Measurements from ENCODE around the gene PKN3. TPM values are rescaled to one million over a fixed set of nuclear protein-coding genes. Genes with fewer than 3 reads are reported as not detected.

The PKN3 gene
- total and polyA plus RNA-seq, 2 of the 13 experiments (the other 11 are each of a cell fraction or from before 2014, with no cell fraction given) = 10.5 to 13.2 TPM

GRCh38 chr9:128729766-128730517 lies 27.6 kb downstream of the PKN3 start:
- intact Hi-C loops (cut with micrococcal nuclease; ENCODE audit: unreplicated experiment) (no loop called here), in situ Hi-C loops (cut with HindIII; ENCODE audit: extremely low pct_ligation_motif_present, low pct_unique_long_range_greater_than_20kb) (no loop called here)
- H2AFZ ChIP-seq (ENCODE audit: low read length) = no peak overlapping the region
- H3K27me3 ChIP-seq (ENCODE audit: control insufficient read depth in 1 of 2, insufficient read depth in 2 of 2, low read length in 2 of 2) = no peaks in the 10 kb centered on the region
- H3K9ac ChIP-seq (ENCODE audit: insufficient read depth, low read depth, low read length) = no peak overlapping the region
- 93% methylated on average over 27 of the region's 27 CpGs for WGBS (ENCODE audit: low lambda C conversion rate)
- H3K4me3 ChIP-seq (replicated peaks in 1 of 3; ENCODE audit: insufficient read depth in 1 of 3, low read depth in 2 of 3, low read length in 3 of 3) = no peak overlapping the region
- H3K36me3 ChIP-seq (replicated peaks in 1 of 2; ENCODE audit: control insufficient read depth in 1 of 2, insufficient read depth in 2 of 2, low read length in 2 of 2) = no peaks in the 10 kb centered on the region
- DNase-seq (ENCODE audit: low spot score) (no peak), FAIRE-seq (no peak), ATAC-seq (no peak)
- no peaks in the 10 kb centered on the region for H3K79me2 ChIP-seq (ENCODE audit: insufficient read depth, low read length)
- no peak overlapping the region for H3K27ac ChIP-seq (ENCODE audit: extremely low read length, insufficient read depth, low read length)
- TF ChIP-seq AGO2 (optimal IDR thresholded peaks at IDR 0.05; ENCODE audit: low read depth, low read length) = peak; percentile 66
- no peak for TF ChIP-seq ZNF572 (CRISPR knock-in tag; IDR thresholded peaks at IDR 0.05)
- ChIA-PET CTCF (ENCODE audit: low intra/inter-chr PET ratio, low total read pairs) (no interaction called here), POLR2A (no interaction called here)
- no peaks in the 10 kb centered on the region for H3K9me3 ChIP-seq (ENCODE audit: low read length)
- H3K4me1 ChIP-seq (ENCODE audit: insufficient read depth, low read length) = peaks cover 35% of the 10 kb centered on the region
- no peak overlapping the region for H3K4me2 ChIP-seq (ENCODE audit: low read depth, low read length)
- no TSS peak for BruUV-seq (replicated peaks)
- no peaks in the 10 kb centered on the region for H4K20me1 ChIP-seq (ENCODE audit: insufficient read depth, low read length)

- intact Hi-C loops (cut with micrococcal nuclease; ENCODE audit: unreplicated experiment) = no loop called here
- no peak overlapping the region for H3K4me2 ChIP-seq (ENCODE audit: low read depth, low read length)
- no peaks in the 10 kb centered on the region for H3K27me3 ChIP-seq (ENCODE audit: control insufficient read depth in 1 of 2, insufficient read depth in 2 of 2, low read length in 2 of 2)
- in situ Hi-C loops (cut with HindIII; ENCODE audit: extremely low pct_ligation_motif_present, low pct_unique_long_range_greater_than_20kb) = no loop called here
- TF ChIP-seq HDAC6 (IDR thresholded peaks at IDR 0.05; ENCODE audit: low read depth, low read length) (no peak), ZNF234 (CRISPR knock-in tag; conservative IDR thresholded peaks at IDR 0.05) (no peak), HMGXB4 (CRISPR knock-in tag; IDR thresholded peaks at IDR 0.05; ENCODE audit: borderline replicate concordance in 1 of 2, low read depth in 1 of 2) (no peak), RCOR2 (CRISPR knock-in tag; IDR thresholded peaks at IDR 0.05) (no peak), THAP8 (CRISPR knock-in tag; IDR thresholded peaks at IDR 0.05; ENCODE audit: borderline replicate concordance) (no peak)
- WGBS (ENCODE audit: low lambda C conversion rate) = 95% methylated on average over 12 of the region's 13 CpGs
- no peak overlapping the region for H2AFZ ChIP-seq (ENCODE audit: low read length)
- no peak overlapping the region for H3K9ac ChIP-seq (ENCODE audit: insufficient read depth, low read depth, low read length)
- no peaks in the 10 kb centered on the region for H3K36me3 ChIP-seq (replicated peaks in 1 of 2; ENCODE audit: control insufficient read depth in 1 of 2, insufficient read depth in 2 of 2, low read length in 2 of 2)
- no peak for ATAC-seq
- BruUV-seq (replicated peaks) = no TSS peak
- H3K9me3 ChIP-seq (ENCODE audit: low read length) = no peaks in the 10 kb centered on the region
- ChIA-PET POLR2A (no interaction called here), CTCF (ENCODE audit: low intra/inter-chr PET ratio, low total read pairs) (no interaction called here)
- no peaks in the 10 kb centered on the region for H3K79me2 ChIP-seq (ENCODE audit: insufficient read depth, low read length)
- no peak for FAIRE-seq
- no peak for DNase-seq (ENCODE audit: low spot score)
- no peaks in the 10 kb centered on the region for H4K20me1 ChIP-seq (ENCODE audit: insufficient read depth, low read length)
- peaks cover 30% of the 10 kb centered on the region for H3K4me1 ChIP-seq (ENCODE audit: insufficient read depth, low read length)
- H3K27ac ChIP-seq (ENCODE audit: extremely low read length, insufficient read depth, low read length) = no peak overlapping the region
- H3K4me3 ChIP-seq (replicated peaks in 1 of 3; ENCODE audit: insufficient read depth in 1 of 3, low read depth in 2 of 3, low read length in 3 of 3) = no peak overlapping the region
Measured at GRCh38 chr9:128731093-128731492, 28.8 kb downstream of the PKN3 start.
